Measurements from ENCODE around the gene KNDC1.

GRCh38 chr10:133221331-133221730 is 61.3 kb downstream of the KNDC1 start:
- TF ChIP-seq CTCF (optimal IDR thresholded peaks at IDR 0.05 in 1 of 3, IDR thresholded peaks at IDR 0.05 in 1 of 3, conservative IDR thresholded peaks at IDR 0.05 in 1 of 3; ENCODE audit: extremely low read depth in 1 of 3, insufficient read depth in 2 of 3, low read length in 3 of 3): no peak
- no peak for TF ChIP-seq EZH2 (IDR thresholded peaks at IDR 0.05; ENCODE audit: low read length)
